Measurements from ENCODE around the gene ALKBH5. TPM values are rescaled to one million over a fixed set of nuclear protein-coding genes. Genes with fewer than 3 reads are reported as not detected.

ALKBH5 gene
- total and polyA plus RNA-seq, 9 of the 15 experiments (the other 6 are each of a cell fraction or from before 2014, with no cell fraction given) = 11.4 to 70.0 (median 47.4) TPM

DNA sequence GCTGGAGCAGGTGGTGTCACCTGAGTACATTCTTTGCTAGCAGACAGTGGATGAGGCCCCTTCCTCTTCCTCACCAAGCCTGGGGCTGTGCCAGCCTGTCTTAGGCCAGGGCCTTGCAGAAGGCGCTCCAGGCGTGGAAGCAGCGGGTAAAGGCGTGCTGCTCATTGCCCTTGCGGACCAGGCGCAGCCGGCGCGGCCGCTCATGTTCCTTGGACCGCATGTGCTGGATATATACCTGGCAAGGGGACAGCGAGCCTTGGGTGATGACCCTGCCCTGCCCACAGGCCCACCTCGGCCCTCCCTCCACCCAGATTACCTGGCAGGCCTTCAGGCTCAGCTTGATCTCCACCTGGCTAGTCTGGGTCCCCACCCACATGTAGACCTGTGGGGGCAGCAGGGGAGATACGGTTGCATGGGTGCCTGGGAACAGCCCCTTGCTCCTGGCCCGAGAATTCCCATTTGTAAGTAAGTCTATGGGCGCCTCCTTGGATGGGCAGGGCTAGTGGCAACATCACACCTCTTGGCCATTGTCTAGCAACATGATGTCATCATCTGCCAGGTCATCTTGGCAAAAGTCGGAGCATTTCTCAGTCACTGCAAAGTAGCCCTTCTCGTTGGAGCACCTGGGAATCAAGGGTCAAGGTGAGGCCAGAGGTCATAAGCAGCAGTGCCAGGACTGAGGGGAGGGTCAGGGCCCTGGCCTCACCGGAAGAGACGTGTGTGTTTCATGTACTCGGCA lies 61.6 kb downstream of the ALKBH5 start:
- no peaks in the 10 kb centered on the region for H3K9me3 ChIP-seq (replicated peaks; ENCODE audit: control insufficient read depth, insufficient read depth, low read depth, low read length)
- H2AFZ ChIP-seq (ENCODE audit: low read depth, low read length) = no peak overlapping the region
- ATAC-seq (no peak), FAIRE-seq (no peak), DNase-seq (ENCODE audit: extremely low read depth in 1 of 4, low spot score in 3 of 4) (no peak)
- peak; percentile 48; the same call in 1 of the 2 replicates for TF ChIP-seq POLR2G (IDR thresholded peaks at IDR 0.05; ENCODE audit: low read depth, low read length)
- TF ChIP-seq U2AF1 (optimal IDR thresholded peaks at IDR 0.05; ENCODE audit: low read depth, low read length) = no peak
- peaks cover 3 to 34% of the 10 kb centered on the region in 2 experiments; a peak in 4 of 5 replicates for H3K4me1 ChIP-seq (replicated peaks in 1 of 2; ENCODE audit: control insufficient read depth in 2 of 2, insufficient read depth in 2 of 2, low read length in 2 of 2)
- 98% methylated on average over 5 of the region's 21 CpGs for WGBS (ENCODE audit: insufficient coverage, low coverage, missing lambda C conversion rate)
- POLR2A ChIA-PET = no interaction called here
- in situ Hi-C loops (cut with MboI) = no loop called here
- H3K9ac ChIP-seq (ENCODE audit: insufficient read depth in 1 of 2, low read depth in 2 of 2, low read length in 2 of 2) = no peak overlapping the region
- H3K4me2 ChIP-seq (ENCODE audit: insufficient read depth, low read length) = no peak overlapping the region
- H4K20me1 ChIP-seq (replicated peaks; ENCODE audit: control insufficient read depth, insufficient read depth, low read length) = peaks cover 3% of the 10 kb centered on the region; the same call in 1 of the 2 replicates
- H3K36me3 ChIP-seq (ENCODE audit: control insufficient read depth, insufficient read depth, low read length) = peaks cover 38% of the 10 kb centered on the region; the same call in 2 of the 3 replicates
- H3K27ac ChIP-seq (ENCODE audit: extremely low read depth, low read depth, low read length) = no peak overlapping the region
- TSS peak; percentile 75 for BruUV-seq (replicated peaks)
- peaks cover 2% of the 10 kb centered on the region for H3K9me1 ChIP-seq (ENCODE audit: control insufficient read depth, insufficient read depth, low read length)
- intact Hi-C loops (cut with micrococcal nuclease) = loop anchor here (5.0 kb wide), 1 partner anchor 72 kb away; the partner anchor contains the start of gene SMCR8
- H3K4me3 ChIP-seq = no peak overlapping the region
- H3K27me3 ChIP-seq (ENCODE audit: control insufficient read depth in 2 of 2, insufficient read depth in 2 of 2, low read length in 2 of 2) = no peaks in the 10 kb centered on the region
- CTCF ChIA-PET (ENCODE audit: low intra/inter-chr PET ratio) = no interaction called here
- H3K79me2 ChIP-seq (ENCODE audit: control insufficient read depth, insufficient read depth, low read length) = no peaks in the 10 kb centered on the region

DNA sequence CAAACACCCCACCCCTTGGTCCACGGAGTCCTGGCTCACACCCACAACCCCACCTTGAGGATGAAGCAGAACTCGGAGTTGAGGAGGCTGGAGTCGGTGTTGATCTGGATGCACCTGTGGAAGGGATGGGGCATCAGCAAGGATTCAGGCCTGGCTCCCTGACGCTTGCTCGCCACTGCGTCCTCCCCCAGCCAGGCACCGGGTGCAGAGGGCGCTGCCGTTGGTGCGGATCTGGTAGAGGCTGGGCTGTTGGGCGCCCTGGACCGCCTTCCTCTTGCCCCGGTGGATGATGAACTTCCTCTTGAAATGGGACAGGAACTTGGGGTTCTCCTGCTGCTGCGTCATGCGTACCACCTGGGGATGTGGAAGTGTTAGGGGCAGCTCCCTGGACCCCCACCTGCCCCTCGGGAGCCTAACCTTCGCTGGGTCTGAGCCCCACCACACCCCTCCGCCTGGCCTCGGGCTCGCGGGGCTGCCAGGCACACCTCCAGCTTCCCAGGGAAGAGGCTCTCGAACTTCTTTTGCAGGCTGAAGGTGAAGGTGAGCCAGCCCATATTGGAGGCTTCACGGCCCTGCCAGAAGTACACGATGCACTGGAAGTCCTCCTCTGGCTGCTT lies 62.6 kb downstream of the ALKBH5 start:
- no peak for FAIRE-seq
- Histone ChIP-seq H3K27me3 (ENCODE audit: control insufficient read depth in 2 of 2, insufficient read depth in 2 of 2, low read length in 2 of 2) (no peaks in the 10 kb centered on the region), H4K20me1 (replicated peaks; ENCODE audit: control insufficient read depth, insufficient read depth, low read length) (peaks cover 3% of the 10 kb centered on the region; the same call in 1 of the 2 replicates), H3K4me3 (no peak overlapping the region), H3K4me2 (ENCODE audit: insufficient read depth, low read length) (no peak overlapping the region), H3K9me1 (ENCODE audit: control insufficient read depth, insufficient read depth, low read length) (peaks cover 2% of the 10 kb centered on the region), H2AFZ (ENCODE audit: low read depth, low read length) (no peak overlapping the region), H3K27ac (ENCODE audit: extremely low read depth, low read depth, low read length) (no peak overlapping the region; the same call in 2 of the 3 replicates), H3K9ac (ENCODE audit: insufficient read depth in 1 of 2, low read depth in 2 of 2, low read length in 2 of 2) (no peak overlapping the region; a peak in 2 of 4 replicates), H3K79me2 (ENCODE audit: control insufficient read depth, insufficient read depth, low read length) (no peaks in the 10 kb centered on the region), H3K9me3 (replicated peaks; ENCODE audit: control insufficient read depth, insufficient read depth, low read depth, low read length) (no peaks in the 10 kb centered on the region), H3K4me1 (replicated peaks in 1 of 2; ENCODE audit: control insufficient read depth in 2 of 2, insufficient read depth in 2 of 2, low read length in 2 of 2) (peaks cover 3 to 33% of the 10 kb centered on the region in 2 experiments; a peak in 4 of 5 replicates), H3K36me3 (ENCODE audit: control insufficient read depth, insufficient read depth, low read length) (peaks cover 48% of the 10 kb centered on the region; the same call in 2 of the 3 replicates)
- CTCF ChIA-PET (ENCODE audit: low intra/inter-chr PET ratio) = no interaction called here
- BruUV-seq (replicated peaks) = no TSS peak
- intact Hi-C loops (cut with micrococcal nuclease) (loop anchor here (5.0 kb wide), 1 partner anchor 71 kb away; the partner anchor contains the start of gene SMCR8), in situ Hi-C loops (cut with MboI) (no loop called here)
- WGBS (ENCODE audit: insufficient coverage, low coverage, missing lambda C conversion rate) = 84% methylated on average over 5 of the region's 24 CpGs
- no peak for ATAC-seq
- POLR2A ChIA-PET = no interaction called here
- DNase-seq (ENCODE audit: extremely low read depth in 1 of 4, low spot score in 3 of 4) = no peak
- TF ChIP-seq, protein P1, sequence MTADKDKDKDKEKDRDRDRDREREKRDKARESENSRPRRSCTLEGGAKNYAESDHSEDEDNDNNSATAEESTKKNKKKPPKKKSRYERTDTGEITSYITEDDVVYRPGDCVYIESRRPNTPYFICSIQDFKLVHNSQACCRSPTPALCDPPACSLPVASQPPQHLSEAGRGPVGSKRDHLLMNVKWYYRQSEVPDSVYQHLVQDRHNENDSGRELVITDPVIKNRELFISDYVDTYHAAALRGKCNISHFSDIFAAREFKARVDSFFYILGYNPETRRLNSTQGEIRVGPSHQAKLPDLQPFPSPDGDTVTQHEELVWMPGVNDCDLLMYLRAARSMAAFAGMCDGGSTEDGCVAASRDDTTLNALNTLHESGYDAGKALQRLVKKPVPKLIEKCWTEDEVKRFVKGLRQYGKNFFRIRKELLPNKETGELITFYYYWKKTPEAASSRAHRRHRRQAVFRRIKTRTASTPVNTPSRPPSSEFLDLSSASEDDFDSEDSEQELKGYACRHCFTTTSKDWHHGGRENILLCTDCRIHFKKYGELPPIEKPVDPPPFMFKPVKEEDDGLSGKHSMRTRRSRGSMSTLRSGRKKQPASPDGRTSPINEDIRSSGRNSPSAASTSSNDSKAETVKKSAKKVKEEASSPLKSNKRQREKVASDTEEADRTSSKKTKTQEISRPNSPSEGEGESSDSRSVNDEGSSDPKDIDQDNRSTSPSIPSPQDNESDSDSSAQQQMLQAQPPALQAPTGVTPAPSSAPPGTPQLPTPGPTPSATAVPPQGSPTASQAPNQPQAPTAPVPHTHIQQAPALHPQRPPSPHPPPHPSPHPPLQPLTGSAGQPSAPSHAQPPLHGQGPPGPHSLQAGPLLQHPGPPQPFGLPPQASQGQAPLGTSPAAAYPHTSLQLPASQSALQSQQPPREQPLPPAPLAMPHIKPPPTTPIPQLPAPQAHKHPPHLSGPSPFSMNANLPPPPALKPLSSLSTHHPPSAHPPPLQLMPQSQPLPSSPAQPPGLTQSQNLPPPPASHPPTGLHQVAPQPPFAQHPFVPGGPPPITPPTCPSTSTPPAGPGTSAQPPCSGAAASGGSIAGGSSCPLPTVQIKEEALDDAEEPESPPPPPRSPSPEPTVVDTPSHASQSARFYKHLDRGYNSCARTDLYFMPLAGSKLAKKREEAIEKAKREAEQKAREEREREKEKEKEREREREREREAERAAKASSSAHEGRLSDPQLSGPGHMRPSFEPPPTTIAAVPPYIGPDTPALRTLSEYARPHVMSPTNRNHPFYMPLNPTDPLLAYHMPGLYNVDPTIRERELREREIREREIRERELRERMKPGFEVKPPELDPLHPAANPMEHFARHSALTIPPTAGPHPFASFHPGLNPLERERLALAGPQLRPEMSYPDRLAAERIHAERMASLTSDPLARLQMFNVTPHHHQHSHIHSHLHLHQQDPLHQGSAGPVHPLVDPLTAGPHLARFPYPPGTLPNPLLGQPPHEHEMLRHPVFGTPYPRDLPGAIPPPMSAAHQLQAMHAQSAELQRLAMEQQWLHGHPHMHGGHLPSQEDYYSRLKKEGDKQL (CRISPR knock-in tag; IDR thresholded peaks at IDR 0.05; ENCODE audit: borderline replicate concordance) = no peak
- TF ChIP-seq ZNF134 (CRISPR knock-in tag; conservative IDR thresholded peaks at IDR 0.05) = no peak
- TF ChIP-seq, protein P2, sequence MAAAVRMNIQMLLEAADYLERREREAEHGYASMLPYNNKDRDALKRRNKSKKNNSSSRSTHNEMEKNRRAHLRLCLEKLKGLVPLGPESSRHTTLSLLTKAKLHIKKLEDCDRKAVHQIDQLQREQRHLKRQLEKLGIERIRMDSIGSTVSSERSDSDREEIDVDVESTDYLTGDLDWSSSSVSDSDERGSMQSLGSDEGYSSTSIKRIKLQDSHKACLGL (CRISPR knock-in tag; IDR thresholded peaks at IDR 0.05; ENCODE audit: borderline replicate concordance, poor library complexity, severe bottlenecking) = no peak
- TF ChIP-seq RBFOX2 (IDR thresholded peaks at IDR 0.05; ENCODE audit: low read depth, low read length) = 0 out of 2 replicates have a peak, but pooled peaks have one; percentile 49
- TF ChIP-seq POLR2G (IDR thresholded peaks at IDR 0.05; ENCODE audit: low read depth, low read length) = peak; percentile 58
